HepG2 (cell line): Measurements from ENCODE around the gene SPHK2. TPM values are rescaled to one million over a fixed set of nuclear protein-coding genes. Genes with fewer than 3 reads are reported as not detected.

Experiments used
- HNRNPL ChIP-seq: fragments of 200-400 bp; formaldehyde crosslinking; IDR thresholded peaks from 2 replicates; pipeline ENCODE4 v1.6.1; 2017; ENCODE audit warnings: mild to moderate bottlenecking, low read depth, low read length
- ISL2 ChIP-seq: sonication (generic); formaldehyde crosslinking; IDR thresholded peaks from 2 replicates; pipeline ENCODE4 v1.5.0; 2020; ENCODE audit warnings: missing genetic modification reagents
- JARID2 ChIP-seq: sonication (generic); formaldehyde crosslinking; IDR thresholded peaks from 2 replicates; pipeline ENCODE4 v1.8.1; 2023; ENCODE audit warnings: missing genetic modification reagents, inconsistent platforms; ENCODE audit not compliant: insufficient replicate concordance
- MAZ ChIP-seq, 2 experiments: sonication (generic) in 1 of 2; formaldehyde crosslinking in 1 of 2; IDR thresholded peaks; 2 replicates each; pipeline versions ENCODE4 v1.5.0 to v1.6.1; 2012 to 2020; ENCODE audit warnings: low read depth in 2 of 2, mild to moderate bottlenecking in 2 of 2, borderline replicate concordance in 1 of 2, improper control_type of control experiment in 1 of 2, low read length in 1 of 2, missing genetic modification reagents in 1 of 2, moderate library complexity in 1 of 2
- MXD4 ChIP-seq: IDR thresholded peaks from 2 replicates; pipeline ENCODE4 v1.6.1; 2016; ENCODE audit warnings: mild to moderate bottlenecking, missing biosample characterization, missing genetic modification reagents
- RAD51 ChIP-seq: fragments of 450-650 bp; IDR thresholded peaks from 2 replicates; pipeline ENCODE4 v1.6.1; 2016; ENCODE audit warnings: borderline replicate concordance
- TEAD3 ChIP-seq: optimal IDR thresholded peaks from 2 replicates; pipeline ENCODE3; 2016; ENCODE audit warnings: borderline replicate concordance
- TGIF2 ChIP-seq: IDR thresholded peaks from 2 replicates; pipeline ENCODE4 v1.6.1; 2016; ENCODE audit warnings: control low read depth, missing compliant biosample characterization
- ZNF33A ChIP-seq: sonication (generic); formaldehyde crosslinking; IDR thresholded peaks from 2 replicates; pipeline ENCODE4 v1.5.1; 2020; ENCODE audit warnings: missing genetic modification reagents, mild to moderate bottlenecking, moderate library complexity, borderline replicate concordance
- ZNF496 ChIP-seq: sonication (generic); formaldehyde crosslinking; IDR thresholded peaks from 2 replicates; pipeline ENCODE4 v1.8.1; 2023; ENCODE audit warnings: mild to moderate bottlenecking, moderate library complexity, missing genetic modification reagents; ENCODE audit not compliant: insufficient replicate concordance
- polyA plus RNA-seq, 8 experiments: library from polyadenylated mRNA; depleted of rRNA in 3 of 8; stranded (reverse) in 7 of 8; unstranded in 1 of 8; fragments of >200 nt; fragmentation: Illumina TruSeq in 4 of 8; extraction: Trizol in 4 of 8; gene quantifications; 2 replicates each; pipeline versions ENCODE4 v1.2.1 to v1.2.3, GENCODE V29; 2011 to 2016; ENCODE audit warnings: low read depth in 4 of 8, missing spikeins in 1 of 8, mixed read lengths in 1 of 8; ENCODE audit not compliant: insufficient read depth in 1 of 8
- total RNA-seq, 5 experiments: library from RNA; depleted of rRNA; stranded (reverse); fragments of >200 nt; fragmentation: Illumina TruSeq; extraction: Trizol; gene quantifications; 2 replicates each; pipeline ENCODE4 v1.2.3, GENCODE V29; 2016; ENCODE audit warnings: low read depth in 1 of 5
- TF ChIP-seq, protein P1 (sequence below): sonication (generic); formaldehyde crosslinking; conservative IDR thresholded peaks from 2 replicates; pipeline ENCODE4 v1.4.0; 2020; ENCODE audit warnings: mild to moderate bottlenecking, missing genetic modification reagents, moderate library complexity
- TF ChIP-seq, protein P2 (sequence below): sonication (generic); formaldehyde crosslinking; IDR thresholded peaks from 2 replicates; pipeline ENCODE4 v1.5.1; 2020; ENCODE audit warnings: missing genetic modification reagents, mild to moderate bottlenecking, borderline replicate concordance
- TF ChIP-seq, protein P3 (sequence below): sonication (generic); formaldehyde crosslinking; IDR thresholded peaks from 2 replicates; pipeline ENCODE4 v1.4.0; 2020; ENCODE audit warnings: missing genetic modification reagents
- TF ChIP-seq, protein P4 (sequence below): IDR thresholded peaks from 2 replicates; pipeline ENCODE4 v1.6.1; 2016; ENCODE audit warnings: low read depth, borderline replicate concordance

The SPHK2 gene
- total and polyA plus RNA-seq, 2 of the 13 experiments (the other 11 are each of a cell fraction or from before 2014, with no cell fraction given), result 2.9 to 14.4 TPM

DNA sequence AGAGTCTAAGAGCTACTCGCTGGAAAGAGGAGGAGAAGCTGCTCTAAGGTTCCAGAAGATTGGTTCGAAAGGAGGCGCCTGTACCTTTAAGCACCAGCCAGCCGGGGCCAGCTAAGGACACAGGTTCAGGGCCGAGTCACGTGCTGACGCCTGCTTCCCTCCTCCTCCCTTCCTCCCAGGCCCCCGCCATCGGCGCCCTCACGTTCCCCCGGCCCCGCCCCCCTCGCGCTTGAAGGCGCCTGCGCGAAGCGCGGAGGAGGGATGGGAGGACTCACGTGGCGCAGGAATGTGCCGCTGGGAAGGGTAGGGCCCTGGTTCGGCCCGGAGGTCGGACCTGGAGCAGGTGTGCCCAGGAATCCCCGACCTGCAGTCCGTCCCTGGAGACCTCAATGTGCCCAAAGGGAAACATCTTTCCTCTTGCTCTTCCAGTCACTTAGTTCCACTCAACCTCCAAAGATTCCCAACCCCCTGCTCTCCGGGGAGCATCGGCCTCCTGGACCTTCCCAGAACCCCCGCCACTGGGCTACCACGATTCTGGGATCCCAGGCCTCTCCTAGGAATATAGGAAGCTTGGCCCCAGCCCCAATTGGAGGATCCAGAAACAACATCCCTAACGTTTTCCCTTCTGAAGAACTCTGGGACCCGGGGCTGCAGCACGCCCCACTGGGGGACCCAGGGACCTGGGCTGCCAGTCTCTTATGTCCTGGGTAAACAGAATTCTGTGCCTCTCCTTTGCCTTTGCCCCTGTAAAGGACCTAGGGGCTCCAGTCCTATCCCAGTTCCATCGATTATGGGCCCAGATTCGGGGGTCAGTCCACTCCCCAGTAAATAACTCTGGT is 15.3 kb downstream of the SPHK2 start (continued):
- TF ChIP-seq, protein P1, sequence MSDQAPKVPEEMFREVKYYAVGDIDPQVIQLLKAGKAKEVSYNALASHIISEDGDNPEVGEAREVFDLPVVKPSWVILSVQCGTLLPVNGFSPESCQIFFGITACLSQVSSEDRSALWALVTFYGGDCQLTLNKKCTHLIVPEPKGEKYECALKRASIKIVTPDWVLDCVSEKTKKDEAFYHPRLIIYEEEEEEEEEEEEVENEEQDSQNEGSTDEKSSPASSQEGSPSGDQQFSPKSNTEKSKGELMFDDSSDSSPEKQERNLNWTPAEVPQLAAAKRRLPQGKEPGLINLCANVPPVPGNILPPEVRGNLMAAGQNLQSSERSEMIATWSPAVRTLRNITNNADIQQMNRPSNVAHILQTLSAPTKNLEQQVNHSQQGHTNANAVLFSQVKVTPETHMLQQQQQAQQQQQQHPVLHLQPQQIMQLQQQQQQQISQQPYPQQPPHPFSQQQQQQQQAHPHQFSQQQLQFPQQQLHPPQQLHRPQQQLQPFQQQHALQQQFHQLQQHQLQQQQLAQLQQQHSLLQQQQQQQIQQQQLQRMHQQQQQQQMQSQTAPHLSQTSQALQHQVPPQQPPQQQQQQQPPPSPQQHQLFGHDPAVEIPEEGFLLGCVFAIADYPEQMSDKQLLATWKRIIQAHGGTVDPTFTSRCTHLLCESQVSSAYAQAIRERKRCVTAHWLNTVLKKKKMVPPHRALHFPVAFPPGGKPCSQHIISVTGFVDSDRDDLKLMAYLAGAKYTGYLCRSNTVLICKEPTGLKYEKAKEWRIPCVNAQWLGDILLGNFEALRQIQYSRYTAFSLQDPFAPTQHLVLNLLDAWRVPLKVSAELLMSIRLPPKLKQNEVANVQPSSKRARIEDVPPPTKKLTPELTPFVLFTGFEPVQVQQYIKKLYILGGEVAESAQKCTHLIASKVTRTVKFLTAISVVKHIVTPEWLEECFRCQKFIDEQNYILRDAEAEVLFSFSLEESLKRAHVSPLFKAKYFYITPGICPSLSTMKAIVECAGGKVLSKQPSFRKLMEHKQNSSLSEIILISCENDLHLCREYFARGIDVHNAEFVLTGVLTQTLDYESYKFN, result peak; percentile 66
- TF ChIP-seq, protein P2, sequence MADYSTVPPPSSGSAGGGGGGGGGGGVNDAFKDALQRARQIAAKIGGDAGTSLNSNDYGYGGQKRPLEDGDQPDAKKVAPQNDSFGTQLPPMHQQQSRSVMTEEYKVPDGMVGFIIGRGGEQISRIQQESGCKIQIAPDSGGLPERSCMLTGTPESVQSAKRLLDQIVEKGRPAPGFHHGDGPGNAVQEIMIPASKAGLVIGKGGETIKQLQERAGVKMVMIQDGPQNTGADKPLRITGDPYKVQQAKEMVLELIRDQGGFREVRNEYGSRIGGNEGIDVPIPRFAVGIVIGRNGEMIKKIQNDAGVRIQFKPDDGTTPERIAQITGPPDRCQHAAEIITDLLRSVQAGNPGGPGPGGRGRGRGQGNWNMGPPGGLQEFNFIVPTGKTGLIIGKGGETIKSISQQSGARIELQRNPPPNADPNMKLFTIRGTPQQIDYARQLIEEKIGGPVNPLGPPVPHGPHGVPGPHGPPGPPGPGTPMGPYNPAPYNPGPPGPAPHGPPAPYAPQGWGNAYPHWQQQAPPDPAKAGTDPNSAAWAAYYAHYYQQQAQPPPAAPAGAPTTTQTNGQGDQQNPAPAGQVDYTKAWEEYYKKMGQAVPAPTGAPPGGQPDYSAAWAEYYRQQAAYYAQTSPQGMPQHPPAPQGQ (CRISPR knock-in tag), result no peak
- TF ChIP-seq TGIF2 (no peak), JARID2 (CRISPR knock-in tag) (no peak), MXD4 (CRISPR knock-in tag) (0 out of 2 replicates have a peak, but pooled peaks have one; percentile 30), TEAD3 (CRISPR knock-in tag) (peak; percentile 98), ISL2 (CRISPR knock-in tag) (peak; percentile 43; the same call in 1 of the 2 replicates), MAZ (IDR thresholded peaks at IDR 0.05; ENCODE audit: borderline replicate concordance, low read depth, low read length) (peak; percentile 97), MAZ (CRISPR knock-in tag; IDR thresholded peaks at IDR 0.05; ENCODE audit: low read depth) (peak; percentile 56; the same call in 1 of the 2 replicates), RAD51 (peak; percentile 63; the same call in 1 of the 2 replicates), HNRNPL (no peak), ZNF496 (CRISPR knock-in tag) (no peak), ZNF33A (CRISPR knock-in tag) (no peak)
- TF ChIP-seq, protein P3, sequence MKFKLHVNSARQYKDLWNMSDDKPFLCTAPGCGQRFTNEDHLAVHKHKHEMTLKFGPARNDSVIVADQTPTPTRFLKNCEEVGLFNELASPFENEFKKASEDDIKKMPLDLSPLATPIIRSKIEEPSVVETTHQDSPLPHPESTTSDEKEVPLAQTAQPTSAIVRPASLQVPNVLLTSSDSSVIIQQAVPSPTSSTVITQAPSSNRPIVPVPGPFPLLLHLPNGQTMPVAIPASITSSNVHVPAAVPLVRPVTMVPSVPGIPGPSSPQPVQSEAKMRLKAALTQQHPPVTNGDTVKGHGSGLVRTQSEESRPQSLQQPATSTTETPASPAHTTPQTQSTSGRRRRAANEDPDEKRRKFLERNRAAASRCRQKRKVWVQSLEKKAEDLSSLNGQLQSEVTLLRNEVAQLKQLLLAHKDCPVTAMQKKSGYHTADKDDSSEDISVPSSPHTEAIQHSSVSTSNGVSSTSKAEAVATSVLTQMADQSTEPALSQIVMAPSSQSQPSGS (CRISPR knock-in tag), result peak; percentile 28; the same call in 1 of the 2 replicates
- TF ChIP-seq, protein P4, sequence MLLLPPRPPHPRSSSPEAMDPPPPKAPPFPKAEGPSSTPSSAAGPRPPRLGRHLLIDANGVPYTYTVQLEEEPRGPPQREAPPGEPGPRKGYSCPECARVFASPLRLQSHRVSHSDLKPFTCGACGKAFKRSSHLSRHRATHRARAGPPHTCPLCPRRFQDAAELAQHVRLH (CRISPR knock-in tag), result 0 out of 2 replicates have a peak, but pooled peaks have one; percentile 79
